ENCODE data around the gene BEST1. TPM values are rescaled to one million over a fixed set of nuclear protein-coding genes. Genes with fewer than 3 reads are reported as not detected.

BEST1 gene
- polyA plus RNA-seq, 2 of the 4 experiments (the other 2 are of a cell fraction): 1.2 to 1.9 TPM

DNA sequence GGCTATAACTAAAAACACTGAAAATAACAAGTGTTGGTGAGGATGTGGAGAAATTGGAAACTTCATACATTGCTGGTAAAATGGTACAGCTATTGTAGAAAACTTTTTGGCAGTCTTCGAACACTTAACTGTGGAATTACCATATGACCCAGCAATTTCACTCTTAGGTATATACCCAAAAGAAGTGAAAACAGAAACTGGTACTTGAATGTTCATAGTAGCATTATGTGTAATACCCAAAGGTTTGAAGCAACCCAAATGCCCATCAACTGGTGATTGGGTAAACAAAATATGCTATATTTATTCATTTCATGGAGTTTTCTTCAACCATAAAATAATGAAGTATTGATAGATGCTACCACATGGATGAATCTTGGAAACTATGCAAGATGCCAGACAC is 58.0 kb downstream of the BEST1 start (continued):
- TF ChIP-seq FOSB (CRISPR knock-in tag; IDR thresholded peaks at IDR 0.05) (no peak), JUN (IDR thresholded peaks at IDR 0.05) (no peak), SMC3 (IDR thresholded peaks at IDR 0.05) (no peak)
- TF ChIP-seq, protein P1, sequence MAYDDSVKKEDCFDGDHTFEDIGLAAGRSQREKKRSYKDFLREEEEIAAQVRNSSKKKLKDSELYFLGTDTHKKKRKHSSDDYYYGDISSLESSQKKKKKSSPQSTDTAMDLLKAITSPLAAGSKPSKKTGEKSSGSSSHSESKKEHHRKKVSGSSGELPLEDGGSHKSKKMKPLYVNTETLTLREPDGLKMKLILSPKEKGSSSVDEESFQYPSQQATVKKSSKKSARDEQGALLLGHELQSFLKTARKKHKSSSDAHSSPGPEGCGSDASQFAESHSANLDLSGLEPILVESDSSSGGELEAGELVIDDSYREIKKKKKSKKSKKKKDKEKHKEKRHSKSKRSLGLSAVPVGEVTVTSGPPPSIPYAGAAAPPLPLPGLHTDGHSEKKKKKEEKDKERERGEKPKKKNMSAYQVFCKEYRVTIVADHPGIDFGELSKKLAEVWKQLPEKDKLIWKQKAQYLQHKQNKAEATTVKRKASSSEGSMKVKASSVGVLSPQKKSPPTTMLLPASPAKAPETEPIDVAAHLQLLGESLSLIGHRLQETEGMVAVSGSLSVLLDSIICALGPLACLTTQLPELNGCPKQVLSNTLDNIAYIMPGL (CRISPR knock-in tag; IDR thresholded peaks at IDR 0.05; ENCODE audit: borderline replicate concordance): no peak

DNA sequence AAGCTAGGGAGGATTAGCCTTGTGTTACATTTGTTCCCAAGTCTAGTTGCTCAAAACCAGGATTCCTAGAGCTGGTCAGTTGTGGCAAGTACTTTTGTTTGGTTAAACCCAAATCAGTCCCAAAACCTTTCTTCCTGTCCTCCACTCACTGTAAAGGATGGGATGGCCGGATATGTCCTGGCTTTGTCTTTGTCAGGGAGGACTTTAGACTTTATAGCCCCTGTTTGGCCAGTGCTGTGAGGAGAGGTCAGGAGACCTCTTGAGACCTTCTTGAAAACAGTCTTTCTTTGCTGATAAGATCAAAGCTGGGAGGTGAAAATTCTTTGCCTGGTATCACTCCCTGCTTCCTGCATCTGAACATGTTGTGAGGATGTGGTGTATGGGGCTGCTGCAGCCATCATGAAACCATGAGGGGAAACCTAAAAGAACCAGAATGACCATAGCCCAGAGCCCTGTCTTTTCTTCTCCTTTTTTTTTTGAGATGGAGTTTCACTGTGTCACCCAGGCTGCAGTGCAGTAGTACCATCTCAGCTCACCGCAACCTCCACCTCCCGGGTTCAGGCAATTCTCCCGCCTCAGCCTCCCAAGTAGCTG is 60.9 kb downstream of the BEST1 start:
- DNase-seq (ENCODE audit: low read depth in 1 of 2, low spot score in 1 of 2) (no peak), ATAC-seq (no peak), FAIRE-seq (no peak)
- TF ChIP-seq NFE2L2 (conservative IDR thresholded peaks at IDR 0.05; ENCODE audit: low read length) (no peak), HOXA7 (CRISPR knock-in tag; IDR thresholded peaks at IDR 0.05) (no peak), RFX5 (IDR thresholded peaks at IDR 0.05) (no peak), CHD4 (IDR thresholded peaks at IDR 0.05; ENCODE audit: borderline replicate concordance) (no peak), HDAC2 (IDR thresholded peaks at IDR 0.05) (no peak), RCOR1 (IDR thresholded peaks at IDR 0.05; ENCODE audit: low read depth, low read length) (no peak), NR3C1 (IDR thresholded peaks at IDR 0.05) (no peak)
- TF ChIP-seq, protein P2, sequence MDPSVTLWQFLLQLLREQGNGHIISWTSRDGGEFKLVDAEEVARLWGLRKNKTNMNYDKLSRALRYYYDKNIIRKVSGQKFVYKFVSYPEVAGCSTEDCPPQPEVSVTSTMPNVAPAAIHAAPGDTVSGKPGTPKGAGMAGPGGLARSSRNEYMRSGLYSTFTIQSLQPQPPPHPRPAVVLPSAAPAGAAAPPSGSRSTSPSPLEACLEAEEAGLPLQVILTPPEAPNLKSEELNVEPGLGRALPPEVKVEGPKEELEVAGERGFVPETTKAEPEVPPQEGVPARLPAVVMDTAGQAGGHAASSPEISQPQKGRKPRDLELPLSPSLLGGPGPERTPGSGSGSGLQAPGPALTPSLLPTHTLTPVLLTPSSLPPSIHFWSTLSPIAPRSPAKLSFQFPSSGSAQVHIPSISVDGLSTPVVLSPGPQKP (IDR thresholded peaks at IDR 0.05; ENCODE audit: low read depth, low read length): no peak
- TF ChIP-seq, protein P3, sequence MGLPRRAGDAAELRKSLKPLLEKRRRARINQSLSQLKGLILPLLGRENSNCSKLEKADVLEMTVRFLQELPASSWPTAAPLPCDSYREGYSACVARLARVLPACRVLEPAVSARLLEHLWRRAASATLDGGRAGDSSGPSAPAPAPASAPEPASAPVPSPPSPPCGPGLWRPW (IDR thresholded peaks at IDR 0.05): no peak
- H3K4me2 ChIP-seq: no peak overlapping the region
- no peak overlapping the region for H3K4me3 ChIP-seq
- H3K27ac ChIP-seq: peak overlapping the region; percentile 88 to 90
- ChIA-PET CTCF (interaction anchor here (0.7 to 1.3 kb wide), 5 partner anchors 13 to 112 kb away, joined by 3 to 5 read pairs (median 4); no protein-coding TSS in a partner anchor), POLR2A (interaction anchor here (2.8 kb wide), 1 partner anchor 43 kb away, joined by 16 read pairs; the partner anchor contains the start of gene FTH1)
- peaks cover 37% of the 10 kb centered on the region for H3K4me1 ChIP-seq
- 90% methylated on average over 4 of the region's 4 CpGs for WGBS (ENCODE audit: missing lambda C conversion rate)
- H3K9me3 ChIP-seq: no peaks in the 10 kb centered on the region

DNA sequence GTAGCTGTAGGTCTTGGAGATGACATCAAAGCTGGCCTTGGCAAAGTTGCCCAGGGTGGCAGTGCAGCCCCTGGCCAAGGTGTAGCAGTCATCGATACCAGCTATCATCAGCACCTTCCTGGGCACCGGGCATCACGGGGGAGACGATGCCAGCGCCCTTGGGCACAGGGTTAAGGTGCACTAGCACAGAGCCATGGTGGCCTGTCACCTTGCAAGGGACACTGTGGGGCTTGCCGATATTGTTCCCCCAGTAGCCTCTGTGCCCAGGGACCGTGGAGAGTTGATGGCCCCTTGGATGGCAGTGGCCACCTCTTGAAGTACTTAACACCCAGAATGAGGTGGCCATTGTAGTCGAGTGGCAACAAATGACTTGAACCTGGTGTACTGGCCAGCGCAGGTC is 61.7 kb downstream of the BEST1 start:
- no peak for ATAC-seq
- DNase-seq (ENCODE audit: low read depth in 1 of 2, low spot score in 1 of 2): no peak
- CTCF ChIA-PET: interaction anchor here (0.7 to 1.5 kb wide), 4 partner anchors 12 to 215 kb away, joined by 3 to 5 read pairs (median 4); no protein-coding TSS in a partner anchor
- POLR2A ChIA-PET: interaction anchor here (0.7 to 2.8 kb wide), 4 partner anchors 13 to 44 kb away, joined by 3 to 16 read pairs (median 6); partner anchors contain the start of gene FTH1
- Histone ChIP-seq H3K27ac (peak overlapping the region; percentile 88 to 90), H3K4me2 (peak overlapping the region; percentile 80), H3K4me1 (peaks cover 38% of the 10 kb centered on the region), H3K9me3 (no peaks in the 10 kb centered on the region), H3K4me3 (no peak overlapping the region)
- TF ChIP-seq, protein P2 (IDR thresholded peaks at IDR 0.05; ENCODE audit: low read depth, low read length): no peak
- TF ChIP-seq ZFP36 (IDR thresholded peaks at IDR 0.05; ENCODE audit: borderline replicate concordance, partially characterized antibody) (no peak), FOSL2 (IDR thresholded peaks at IDR 0.05) (no peak), FOSL2 (CRISPR knock-in tag; IDR thresholded peaks at IDR 0.05) (no peak), SREBF2 (IDR thresholded peaks at IDR 0.05) (no peak), BHLHE40 (IDR thresholded peaks at IDR 0.05; ENCODE audit: low read depth, low read length) (no peak), HOXB5 (CRISPR knock-in tag; IDR thresholded peaks at IDR 0.05) (no peak), RAD21 (conservative IDR thresholded peaks at IDR 0.05 in 1 of 2, IDR thresholded peaks at IDR 0.05 in 1 of 2) (no peak), EP300 (IDR thresholded peaks at IDR 0.05) (no peak), TFCP2L1 (CRISPR knock-in tag; IDR thresholded peaks at IDR 0.05) (no peak), POLR2AphosphoS2 (conservative IDR thresholded peaks at IDR 0.05; ENCODE audit: low read length) (no peak)
- TF ChIP-seq, protein P3 (IDR thresholded peaks at IDR 0.05): no peak
- TF ChIP-seq, protein P4, sequence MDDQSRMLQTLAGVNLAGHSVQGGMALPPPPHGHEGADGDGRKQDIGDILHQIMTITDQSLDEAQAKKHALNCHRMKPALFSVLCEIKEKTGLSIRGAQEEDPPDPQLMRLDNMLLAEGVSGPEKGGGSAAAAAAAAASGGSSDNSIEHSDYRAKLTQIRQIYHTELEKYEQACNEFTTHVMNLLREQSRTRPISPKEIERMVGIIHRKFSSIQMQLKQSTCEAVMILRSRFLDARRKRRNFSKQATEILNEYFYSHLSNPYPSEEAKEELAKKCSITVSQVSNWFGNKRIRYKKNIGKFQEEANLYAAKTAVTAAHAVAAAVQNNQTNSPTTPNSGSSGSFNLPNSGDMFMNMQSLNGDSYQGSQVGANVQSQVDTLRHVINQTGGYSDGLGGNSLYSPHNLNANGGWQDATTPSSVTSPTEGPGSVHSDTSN (IDR thresholded peaks at IDR 0.05): no peak
- TF ChIP-seq, protein P5, sequence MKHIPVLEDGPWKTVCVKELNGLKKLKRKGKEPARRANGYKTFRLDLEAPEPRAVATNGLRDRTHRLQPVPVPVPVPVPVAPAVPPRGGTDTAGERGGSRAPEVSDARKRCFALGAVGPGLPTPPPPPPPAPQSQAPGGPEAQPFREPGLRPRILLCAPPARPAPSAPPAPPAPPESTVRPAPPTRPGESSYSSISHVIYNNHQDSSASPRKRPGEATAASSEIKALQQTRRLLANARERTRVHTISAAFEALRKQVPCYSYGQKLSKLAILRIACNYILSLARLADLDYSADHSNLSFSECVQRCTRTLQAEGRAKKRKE (CRISPR knock-in tag; IDR thresholded peaks at IDR 0.05; ENCODE audit: low read depth): no peak
- TF ChIP-seq, protein P1 (CRISPR knock-in tag; IDR thresholded peaks at IDR 0.05; ENCODE audit: borderline replicate concordance): no peak
- FAIRE-seq: no peak
- WGBS (ENCODE audit: missing lambda C conversion rate): 95% methylated on average over 7 of the region's 9 CpGs

Measured in A549 (cell line).